Vagina (tissue), 2 donors: Measurements from ENCODE around the gene MTMR6. TPM values are rescaled to one million over a fixed set of nuclear protein-coding genes. Genes with fewer than 3 reads are reported as not detected.

Source experiments
- DNase-seq, 2 donors: peaks; one replicate each; pipeline ENCODE4 v3.0.0-alpha.2; 2017; ENCODE audit errors: extremely low spot score in 2 of 2
- H3K27ac ChIP-seq: fragments of 200-600 bp; sonication (generic); one replicate; pipeline ENCODE4 v1.5.1; 2019
- H3K27me3 ChIP-seq: fragments of 200-600 bp; sonication (generic); one replicate; pipeline ENCODE4 v1.5.1; 2019
- H3K36me3 ChIP-seq, 2 donors: fragments of 200-600 bp; sonication (generic); one replicate each; pipeline ENCODE4 v1.5.1; 2017 to 2019
- H3K4me1 ChIP-seq: fragments of 200-600 bp; sonication (generic); one replicate; pipeline ENCODE4 v1.5.1; 2019
- H3K4me3 ChIP-seq, 2 donors: fragments of 200-600 bp; sonication (generic); 1 replicate in 1 of 2; 2 replicates in 1 of 2; pipeline ENCODE4 v1.5.1; 2016 to 2019
- H3K9me3 ChIP-seq: fragments of 200-600 bp; sonication (generic); one replicate; pipeline ENCODE4 v1.5.1; 2019
- CTCF ChIP-seq, 3 experiments: fragments of 450-650 bp in 2 of 3; fragments of 200-600 bp in 1 of 3; sonication (generic) in 1 of 3; IDR thresholded peaks; one replicate each; pipeline ENCODE4 v1.5.1; 2017 to 2019; ENCODE audit warnings: antibody characterized with exemption in 3 of 3, mild to moderate bottlenecking in 2 of 3, moderate library complexity in 2 of 3
- POLR2A ChIP-seq, 2 donors: fragments of 450-650 bp; IDR thresholded peaks; one replicate each; pipeline ENCODE4 v1.6.1; 2017; ENCODE audit warnings: antibody characterized with exemption in 2 of 2, mild to moderate bottlenecking in 2 of 2, moderate library complexity in 2 of 2
- POLR2AphosphoS5 ChIP-seq, 2 donors: sonication (generic); formaldehyde crosslinking; IDR thresholded peaks; one replicate each; pipeline ENCODE4 v1.9.0; 2017; ENCODE audit warnings: antibody characterized with exemption in 2 of 2, mild to moderate bottlenecking in 2 of 2, low read depth in 1 of 2; ENCODE audit not compliant: insufficient read depth in 1 of 2
- intact Hi-C: fragments of 100-400 bp; cut with DNase I; formaldehyde crosslinking; loops from one replicate; pipeline ENCODE4 v1.15.1; 2023
- total RNA-seq: library from RNA; depleted of rRNA; stranded (reverse); fragments of >200 nt; gene quantifications from one replicate; pipeline ENCODE4 v1.2.3, GENCODE V29; 2016

MTMR6 gene
- 14.0 TPM for total RNA-seq

- Histone ChIP-seq H3K36me3 (no peaks in the 10 kb centered on the region), H3K27me3 (no peaks in the 10 kb centered on the region), H3K9me3 (no peaks in the 10 kb centered on the region), H3K4me1 (peaks cover 30% of the 10 kb centered on the region), H3K27ac (peak within 1 kb of the TSS; percentile 90), H3K4me3 (peak within 1 kb of the TSS; percentile 92 to 97)
- intact Hi-C loops = no loop called here
- DNase-seq = peak in 1 of 2 donors; percentile 92
- peak in 1 of 2 donors; percentile 36 for TF ChIP-seq POLR2A (IDR thresholded peaks at IDR 0.05)
- TF ChIP-seq POLR2AphosphoS5 (IDR thresholded peaks at IDR 0.05; ENCODE audit: insufficient read depth in 1 of 2, low read depth in 1 of 2) = peak; percentile 73 to 82
- peak; percentile 98 to 99 (median 99) for TF ChIP-seq CTCF (IDR thresholded peaks at IDR 0.05)
Observed at GRCh38 chr13:25286969-25287961, at the start of gene MTMR6. MTMR6 (minus strand) TSS chr13:25287488; CDS start chr13:25287247, 241 bp downstream.

- H3K4me1 ChIP-seq = no peaks in the 10 kb centered on the region
- no peak for DNase-seq
- H3K36me3 ChIP-seq = peaks cover 0 to 37% of the 10 kb centered on the region in 2 donors
- no peak overlapping the region for H3K4me3 ChIP-seq
- no peaks in the 10 kb centered on the region for H3K9me3 ChIP-seq
- no peaks in the 10 kb centered on the region for H3K27me3 ChIP-seq
- TF ChIP-seq CTCF (IDR thresholded peaks at IDR 0.05) (no peak), POLR2A (IDR thresholded peaks at IDR 0.05) (no peak), POLR2AphosphoS5 (IDR thresholded peaks at IDR 0.05; ENCODE audit: insufficient read depth in 1 of 2, low read depth in 1 of 2) (no peak)
- intact Hi-C loops = no loop called here
- no peak overlapping the region for H3K27ac ChIP-seq
Observed at GRCh38 chr13:25335856-25336255, 48.6 kb upstream of the MTMR6 start.

GRCh38 chr13:25330541-25330940 lies 43.3 kb upstream of the MTMR6 start:
- peaks cover 3 to 59% of the 10 kb centered on the region in 2 donors for H3K36me3 ChIP-seq
- no peaks in the 10 kb centered on the region for H3K9me3 ChIP-seq
- H3K4me1 ChIP-seq = no peaks in the 10 kb centered on the region
- DNase-seq = no peak
- H3K27me3 ChIP-seq = no peaks in the 10 kb centered on the region
- intact Hi-C loops = no loop called here
- no peak overlapping the region for H3K4me3 ChIP-seq
- no peak for TF ChIP-seq POLR2AphosphoS5 (IDR thresholded peaks at IDR 0.05; ENCODE audit: insufficient read depth in 1 of 2, low read depth in 1 of 2)
- no peak for TF ChIP-seq POLR2A (IDR thresholded peaks at IDR 0.05)
- no peak for TF ChIP-seq CTCF (IDR thresholded peaks at IDR 0.05)
- H3K27ac ChIP-seq = no peak overlapping the region

- intact Hi-C loops = no loop called here
- DNase-seq = no peak
- H3K27ac ChIP-seq = no peak overlapping the region
- TF ChIP-seq POLR2A (IDR thresholded peaks at IDR 0.05) (no peak), POLR2AphosphoS5 (IDR thresholded peaks at IDR 0.05; ENCODE audit: insufficient read depth in 1 of 2, low read depth in 1 of 2) (no peak), CTCF (IDR thresholded peaks at IDR 0.05) (no peak)
- no peak overlapping the region for H3K4me3 ChIP-seq
- H3K36me3 ChIP-seq = peaks cover 3 to 66% of the 10 kb centered on the region in 2 donors
- H3K9me3 ChIP-seq = no peaks in the 10 kb centered on the region
- H3K4me1 ChIP-seq = no peaks in the 10 kb centered on the region
- no peaks in the 10 kb centered on the region for H3K27me3 ChIP-seq
Observed at GRCh38 chr13:25329706-25330105, 42.4 kb upstream of the MTMR6 start.

- Histone ChIP-seq H3K9me3 (no peaks in the 10 kb centered on the region), H3K27me3 (no peaks in the 10 kb centered on the region), H3K4me3 (no peak overlapping the region), H3K4me1 (no peaks in the 10 kb centered on the region), H3K36me3 (peaks cover 7 to 56% of the 10 kb centered on the region in 2 donors), H3K27ac (no peak overlapping the region)
- intact Hi-C loops = no loop called here
- no peak for TF ChIP-seq CTCF (IDR thresholded peaks at IDR 0.05)
- no peak for TF ChIP-seq POLR2AphosphoS5 (IDR thresholded peaks at IDR 0.05; ENCODE audit: insufficient read depth in 1 of 2, low read depth in 1 of 2)
- TF ChIP-seq POLR2A (IDR thresholded peaks at IDR 0.05) = no peak
- DNase-seq = no peak
Observed at GRCh38 chr13:25324100-25324499, 36.8 kb upstream of the MTMR6 start.
